ENCODE data around the gene YDJC. TPM values are rescaled to one million over a fixed set of nuclear protein-coding genes. Genes with fewer than 3 reads are reported as not detected.
"Not testable (repeated sequence)": the region's sequence is repeated elsewhere in the genome, so short reads cannot be mapped to it uniquely, and the experiment has no call there.

The YDJC gene
- 5.4 TPM for total RNA-seq
- long read RNA-seq, transcript YDJC-201 (5 exons, 1,351 nt), result major isoform, 5 of 13 reads
- long read RNA-seq, partial matches to known transcripts, result 4 of 13 reads
- long read RNA-seq, other reads (novel, unspliced or antisense), result 1 of 13 reads

- DNase-seq (ENCODE audit: missing footprints) (peak; percentile 97), ATAC-seq (peak; percentile 97)
- intact Hi-C loops (cut with DNase I), result loop anchor here (5.0 kb wide), 1 partner anchor 37 kb away; no protein-coding TSS in a partner anchor
These were observed at the start of gene YDJC for GRCh38 chr22:21629255-21630149. Gene YDJC, minus strand, starts transcription at chr22:21630022. Its CDS starts 8 bp downstream, at chr22:21630014.

- DNase-seq (ENCODE audit: missing footprints) (no peak), ATAC-seq (no peak)
- intact Hi-C loops (cut with DNase I), result no loop called here
These were observed 49.6 kb upstream of the YDJC start for GRCh38 chr22:21679383-21679782.

- intact Hi-C loops (cut with DNase I); DNase-seq (ENCODE audit: missing footprints): not testable (repeated sequence)
These were observed 49.0 kb upstream of the YDJC start for GRCh38 chr22:21678842-21679241.

GRCh38 chr22:21677606-21678443 lies 48.0 kb upstream of the YDJC start:
- intact Hi-C loops (cut with DNase I), result no loop called here
- DNase-seq (ENCODE audit: missing footprints) (no peak), ATAC-seq (peak; percentile 24)

More at GRCh38 chr22:21678842-21679241, 49.0 kb upstream of the YDJC start:
- ATAC-seq, result not testable (repeated sequence)

- intact Hi-C loops (cut with DNase I), result no loop called here
- ATAC-seq, result no peak
- DNase-seq (ENCODE audit: missing footprints), result no peak
These were observed 44.9 kb upstream of the YDJC start for GRCh38 chr22:21674638-21675245.

GRCh38 chr22:21673534-21674321 lies 43.9 kb upstream of the YDJC start:
- no peak for DNase-seq (ENCODE audit: missing footprints)
- intact Hi-C loops (cut with DNase I), result no loop called here
- ATAC-seq, result no peak

- DNase-seq (ENCODE audit: missing footprints), result no peak
- intact Hi-C loops (cut with DNase I), result no loop called here
- ATAC-seq, result no peak
These were observed 42.3 kb upstream of the YDJC start for GRCh38 chr22:21672107-21672629.

- ATAC-seq (no peak), DNase-seq (ENCODE audit: missing footprints) (no peak)
- intact Hi-C loops (cut with DNase I), result no loop called here
These were observed 39.2 kb upstream of the YDJC start for GRCh38 chr22:21669026-21669425.

GRCh38 chr22:21666786-21667185 lies 37.0 kb upstream of the YDJC start:
- intact Hi-C loops (cut with DNase I), result no loop called here
- no peak for DNase-seq (ENCODE audit: missing footprints)
- ATAC-seq, result no peak

- ATAC-seq (no peak), DNase-seq (ENCODE audit: missing footprints) (no peak)
- intact Hi-C loops (cut with DNase I), result no loop called here
These were observed 35.4 kb upstream of the YDJC start for GRCh38 chr22:21665047-21665851.

- intact Hi-C loops (cut with DNase I), result no loop called here
- ATAC-seq (no peak), DNase-seq (ENCODE audit: missing footprints) (no peak)
These were observed 33.9 kb upstream of the YDJC start for GRCh38 chr22:21663738-21664137.

- intact Hi-C loops (cut with DNase I), result no loop called here
- DNase-seq (ENCODE audit: missing footprints) (no peak), ATAC-seq (no peak)
These were observed 32.2 kb upstream of the YDJC start for GRCh38 chr22:21661991-21662390.

GRCh38 chr22:21660904-21661303 lies 31.1 kb upstream of the YDJC start:
- DNase-seq (ENCODE audit: missing footprints) (no peak), ATAC-seq (no peak)
- intact Hi-C loops (cut with DNase I), result no loop called here

GRCh38 chr22:21659864-21660525 lies 30.2 kb upstream of the YDJC start:
- ATAC-seq (no peak), DNase-seq (ENCODE audit: missing footprints) (no peak)
- intact Hi-C loops (cut with DNase I), result no loop called here

GRCh38 chr22:21657360-21658032 lies 27.7 kb upstream of the YDJC start:
- ATAC-seq (peak; percentile 86), DNase-seq (ENCODE audit: missing footprints) (peak; percentile 92)
- intact Hi-C loops (cut with DNase I), result no loop called here

GRCh38 chr22:21657020-21657359 lies 27.2 kb upstream of the YDJC start:
- intact Hi-C loops (cut with DNase I), result no loop called here
- ATAC-seq, result peak; percentile 3
- no peak for DNase-seq (ENCODE audit: missing footprints)
